A549 (cell line): ENCODE data around the gene SDHB. TPM values are rescaled to one million over a fixed set of nuclear protein-coding genes. Genes with fewer than 3 reads are reported as not detected.

Source experiments
- ATAC-seq, 2 experiments: fragments of 200-7000 bp in 1 of 2; fragments of >200 bp in 1 of 2; cut with Nextera tagmentation in 1 of 2; cut with Tn5 transposase in 1 of 2; 3 replicates each; pipeline versions ENCODE4 v1.8.0 to v1.9.1; 2018 to 2020; ENCODE audit warnings: mild to moderate bottlenecking in 1 of 2, moderate library complexity in 1 of 2
- CTCF ChIA-PET: fragments of 300-600 bp; sonication (Branson Sonifier 250); formaldehyde crosslinking; extraction: SDS; loops from one replicate; lab custom pipeline; 2021; ENCODE audit warnings: antibody characterized with exemption, inconsistent platforms; lab: Yijun Ruan, JAX
- POLR2A ChIA-PET: fragments of 350-600 bp; formaldehyde crosslinking; extraction: SDS; loops from one replicate; lab custom pipeline; 2021; ENCODE audit warnings: antibody characterized with exemption, inconsistent platforms; lab: Yijun Ruan, JAX
- DNase-seq, 2 experiments: peaks; one replicate each; pipeline versions ENCODE4 v3.0.0 to v3.0.0-alpha.2; 2011 to 2016; ENCODE audit warnings: low read depth in 1 of 2, low spot score in 1 of 2
- FAIRE-seq: peaks from 2 replicates; lab custom pipeline; 2011; peaks lifted over from hg19 to GRCh38; lab: Jason Lieb, UNC
- H3K27ac ChIP-seq, 2 experiments: fragments of >200 bp; sonication (Bioruptor Twin); formaldehyde crosslinking; 3 replicates each; pipeline ENCODE4 v1.5.1; 2016 to 2017
- H3K4me1 ChIP-seq: fragments of >200 bp; sonication (Bioruptor Twin); formaldehyde crosslinking; 3 replicates; pipeline ENCODE4 v1.6.1; 2016
- H3K4me2 ChIP-seq: fragments of >200 bp; sonication (Bioruptor Twin); formaldehyde crosslinking; 3 replicates; pipeline ENCODE4 v1.6.1; 2016
- H3K4me3 ChIP-seq: fragments of >200 bp; sonication (Bioruptor Twin); formaldehyde crosslinking; 3 replicates; pipeline ENCODE4 v1.5.1; 2016
- H3K9me3 ChIP-seq: fragments of >200 bp; sonication (Bioruptor Twin); formaldehyde crosslinking; 3 replicates; pipeline ENCODE4 v1.6.1; 2016
- BHLHE40 ChIP-seq: IDR thresholded peaks from 2 replicates; pipeline ENCODE4 v1.6.1; 2012; ENCODE audit warnings: low read depth, low read length, inconsistent platforms
- CBX8 ChIP-seq: fragments of 200-600 bp; sonication (generic); IDR thresholded peaks from 2 replicates; pipeline ENCODE4 v1.6.1; 2016
- CEBPB ChIP-seq, 2 experiments: fragments of >200 bp in 1 of 2; sonication (Bioruptor Twin) in 1 of 2; formaldehyde crosslinking in 1 of 2; IDR thresholded peaks; 2 replicates each; pipeline ENCODE4 v1.6.1; 2012 to 2016
- FOXS1 ChIP-seq: fragments of 250-450 bp; sonication (Bioruptor Pico); IDR thresholded peaks from 2 replicates; pipeline ENCODE4 v1.5.0; 2020; ENCODE audit warnings: mild to moderate bottlenecking, moderate library complexity
- KDM5A ChIP-seq: fragments of 200-600 bp; sonication (generic); IDR thresholded peaks from 2 replicates; pipeline ENCODE4 v1.6.1; 2016; ENCODE audit warnings: antibody characterized with exemption, mild to moderate bottlenecking
- MAFK ChIP-seq: fragments of 450-650 bp; IDR thresholded peaks from 2 replicates; pipeline ENCODE4 v1.6.1; 2014; ENCODE audit not compliant: partially characterized antibody
- NR3C1 ChIP-seq: fragments of >200 bp; sonication (Bioruptor Twin); formaldehyde crosslinking; IDR thresholded peaks from 3 replicates; pipeline ENCODE4 v1.6.1; 2017
- PHF8 ChIP-seq: fragments of 200-600 bp; sonication (generic); IDR thresholded peaks from 2 replicates; pipeline ENCODE4 v1.6.1; 2016; ENCODE audit warnings: low read depth, mild to moderate bottlenecking, antibody characterized with exemption, moderate library complexity, borderline replicate concordance
- RCOR1 ChIP-seq: fragments of 150-350 bp; IDR thresholded peaks from 2 replicates; pipeline ENCODE4 v1.6.1; 2014; ENCODE audit warnings: antibody characterized with exemption, low read length, low read depth
- RNF2 ChIP-seq: fragments of 200-600 bp; sonication (generic); IDR thresholded peaks from 2 replicates; pipeline ENCODE4 v1.6.1; 2016; ENCODE audit warnings: low read depth, mild to moderate bottlenecking, antibody characterized with exemption, moderate library complexity, borderline replicate concordance
- SMC3 ChIP-seq: fragments of >200 bp; sonication (Bioruptor Twin); formaldehyde crosslinking; IDR thresholded peaks from 3 replicates; pipeline ENCODE4 v1.6.1; 2018; ENCODE audit warnings: inconsistent platforms
- TP53 ChIP-seq: fragments of 250-450 bp; sonication (Bioruptor Pico); IDR thresholded peaks from 2 replicates; pipeline ENCODE4 v1.5.0; 2021; ENCODE audit warnings: mild to moderate bottlenecking, moderate library complexity
- ZSCAN20 ChIP-seq: fragments of 250-450 bp; sonication (Bioruptor Pico); IDR thresholded peaks from 2 replicates; pipeline ENCODE4 v1.8.0; 2022; ENCODE audit warnings: mild to moderate bottlenecking, moderate library complexity
- WGBS: methylation state at CpG from one replicate; pipeline ENCODE4 v1.1.6; 2017; ENCODE audit errors: missing lambda C conversion rate; 5-methylcytosine and 5-hydroxymethylcytosine counted together
- polyA plus RNA-seq, 4 experiments: library from polyadenylated mRNA; depleted of rRNA in 3 of 4; stranded (reverse); fragments of >200 nt; fragmentation: RNase III in 1 of 4; extraction: RNeasy Plus Mini Kit Qiagen cat#74134 plus additional on column Dnase treatment in 1 of 4; gene quantifications; 2 replicates in 3 of 4; 3 replicates in 1 of 4; pipeline ENCODE4 v1.2.3, GENCODE V29; 2011 to 2017
- TF ChIP-seq, protein P1 (sequence below): fragments of >200 bp; sonication (Bioruptor Twin); formaldehyde crosslinking; IDR thresholded peaks from 2 replicates; pipeline ENCODE4 v1.6.1; 2016
- TF ChIP-seq, protein P2 (sequence below): fragments of 200-600 bp; sonication (generic); IDR thresholded peaks from 2 replicates; pipeline ENCODE4 v1.6.1; 2016; ENCODE audit warnings: antibody characterized with exemption, mild to moderate bottlenecking, moderate library complexity
- TF ChIP-seq, protein P3 (sequence below): fragments of 450-650 bp; IDR thresholded peaks from 2 replicates; pipeline ENCODE4 v1.6.1; 2014; ENCODE audit warnings: antibody characterized with exemption
- TF ChIP-seq, protein P4 (sequence below): IDR thresholded peaks from 2 replicates; pipeline ENCODE4 v1.6.1; 2012

SDHB gene
- polyA plus RNA-seq, 2 of the 4 experiments (the other 2 are of a cell fraction) = 114 to 262 TPM

DNA sequence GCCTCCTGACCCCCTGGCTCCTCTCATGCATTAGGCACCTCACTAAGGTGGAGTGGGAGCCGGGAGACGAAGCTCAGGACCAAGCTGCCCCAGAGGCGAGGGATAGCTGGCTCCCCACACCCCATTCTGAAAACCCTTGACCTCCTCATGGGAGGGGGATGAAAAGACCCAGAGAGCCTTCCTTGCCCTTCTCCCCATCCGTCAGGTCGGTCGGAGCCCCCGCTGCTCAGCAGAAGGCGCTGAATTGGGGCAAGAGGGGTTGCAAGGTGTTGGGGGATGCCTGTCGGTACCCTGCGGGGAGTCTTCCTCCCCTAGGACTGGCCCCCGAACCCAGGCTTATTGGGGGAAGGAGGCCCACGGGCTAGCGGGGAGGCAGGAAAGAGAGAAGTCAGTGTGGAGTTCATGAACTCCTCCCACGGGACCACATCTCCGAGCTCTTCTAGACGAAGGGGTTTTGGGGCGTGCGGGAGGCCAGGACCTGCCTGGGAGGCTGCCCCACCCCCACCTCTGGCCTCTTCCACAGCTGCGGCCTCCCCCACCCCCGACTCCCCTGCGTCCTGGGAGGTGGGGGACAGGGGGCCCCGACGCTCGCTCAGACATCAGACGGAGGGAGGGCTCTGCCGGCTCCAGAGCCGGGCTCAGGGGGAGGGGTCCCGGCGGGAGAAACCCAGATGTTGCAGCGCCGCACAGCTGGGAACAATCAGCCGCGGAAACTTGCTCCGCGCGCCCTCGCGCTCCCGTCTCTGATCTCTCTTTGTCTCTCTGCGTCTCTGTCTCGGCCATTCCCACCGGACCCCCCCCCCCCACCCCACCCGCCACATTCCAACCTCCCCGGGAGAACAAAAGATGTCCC lies 74.1 kb downstream of the SDHB start:
- Histone ChIP-seq H3K4me1 (no peaks in the 10 kb centered on the region), H3K4me3 (no peak overlapping the region), H3K9me3 (no peaks in the 10 kb centered on the region), H3K4me2 (no peak overlapping the region), H3K27ac (no peak overlapping the region; a peak in 1 of 6 replicates)
- WGBS = 82% methylated on average over 30 of the region's 44 CpGs
- ChIA-PET POLR2A (interaction anchor here (0.6 kb wide), 1 partner anchor 49 kb away, joined by 4 read pairs; no protein-coding TSS in a partner anchor), CTCF (interaction anchor here (0.7 to 2.1 kb wide), 2 partner anchors 19 to 69 kb away, joined by 3 to 8 read pairs; no protein-coding TSS in a partner anchor)
- no peak for FAIRE-seq
- no peak for ATAC-seq
- TF ChIP-seq RNF2 (no peak), KDM5A (no peak), CEBPB (IDR thresholded peaks at IDR 0.05) (no peak), PHF8 (no peak), FOXS1 (CRISPR knock-in tag) (no peak), NR3C1 (no peak), TP53 (CRISPR knock-in tag) (no peak), SMC3 (no peak), MAFK (no peak), BHLHE40 (no peak), ZSCAN20 (CRISPR knock-in tag) (no peak)
- TF ChIP-seq, protein P1, sequence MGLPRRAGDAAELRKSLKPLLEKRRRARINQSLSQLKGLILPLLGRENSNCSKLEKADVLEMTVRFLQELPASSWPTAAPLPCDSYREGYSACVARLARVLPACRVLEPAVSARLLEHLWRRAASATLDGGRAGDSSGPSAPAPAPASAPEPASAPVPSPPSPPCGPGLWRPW = no peak
- TF ChIP-seq, protein P2, sequence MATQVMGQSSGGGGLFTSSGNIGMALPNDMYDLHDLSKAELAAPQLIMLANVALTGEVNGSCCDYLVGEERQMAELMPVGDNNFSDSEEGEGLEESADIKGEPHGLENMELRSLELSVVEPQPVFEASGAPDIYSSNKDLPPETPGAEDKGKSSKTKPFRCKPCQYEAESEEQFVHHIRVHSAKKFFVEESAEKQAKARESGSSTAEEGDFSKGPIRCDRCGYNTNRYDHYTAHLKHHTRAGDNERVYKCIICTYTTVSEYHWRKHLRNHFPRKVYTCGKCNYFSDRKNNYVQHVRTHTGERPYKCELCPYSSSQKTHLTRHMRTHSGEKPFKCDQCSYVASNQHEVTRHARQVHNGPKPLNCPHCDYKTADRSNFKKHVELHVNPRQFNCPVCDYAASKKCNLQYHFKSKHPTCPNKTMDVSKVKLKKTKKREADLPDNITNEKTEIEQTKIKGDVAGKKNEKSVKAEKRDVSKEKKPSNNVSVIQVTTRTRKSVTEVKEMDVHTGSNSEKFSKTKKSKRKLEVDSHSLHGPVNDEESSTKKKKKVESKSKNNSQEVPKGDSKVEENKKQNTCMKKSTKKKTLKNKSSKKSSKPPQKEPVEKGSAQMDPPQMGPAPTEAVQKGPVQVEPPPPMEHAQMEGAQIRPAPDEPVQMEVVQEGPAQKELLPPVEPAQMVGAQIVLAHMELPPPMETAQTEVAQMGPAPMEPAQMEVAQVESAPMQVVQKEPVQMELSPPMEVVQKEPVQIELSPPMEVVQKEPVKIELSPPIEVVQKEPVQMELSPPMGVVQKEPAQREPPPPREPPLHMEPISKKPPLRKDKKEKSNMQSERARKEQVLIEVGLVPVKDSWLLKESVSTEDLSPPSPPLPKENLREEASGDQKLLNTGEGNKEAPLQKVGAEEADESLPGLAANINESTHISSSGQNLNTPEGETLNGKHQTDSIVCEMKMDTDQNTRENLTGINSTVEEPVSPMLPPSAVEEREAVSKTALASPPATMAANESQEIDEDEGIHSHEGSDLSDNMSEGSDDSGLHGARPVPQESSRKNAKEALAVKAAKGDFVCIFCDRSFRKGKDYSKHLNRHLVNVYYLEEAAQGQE = no peak
- TF ChIP-seq, protein P3, sequence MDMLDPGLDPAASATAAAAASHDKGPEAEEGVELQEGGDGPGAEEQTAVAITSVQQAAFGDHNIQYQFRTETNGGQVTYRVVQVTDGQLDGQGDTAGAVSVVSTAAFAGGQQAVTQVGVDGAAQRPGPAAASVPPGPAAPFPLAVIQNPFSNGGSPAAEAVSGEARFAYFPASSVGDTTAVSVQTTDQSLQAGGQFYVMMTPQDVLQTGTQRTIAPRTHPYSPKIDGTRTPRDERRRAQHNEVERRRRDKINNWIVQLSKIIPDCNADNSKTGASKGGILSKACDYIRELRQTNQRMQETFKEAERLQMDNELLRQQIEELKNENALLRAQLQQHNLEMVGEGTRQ = no peak
- no peak for DNase-seq

DNA sequence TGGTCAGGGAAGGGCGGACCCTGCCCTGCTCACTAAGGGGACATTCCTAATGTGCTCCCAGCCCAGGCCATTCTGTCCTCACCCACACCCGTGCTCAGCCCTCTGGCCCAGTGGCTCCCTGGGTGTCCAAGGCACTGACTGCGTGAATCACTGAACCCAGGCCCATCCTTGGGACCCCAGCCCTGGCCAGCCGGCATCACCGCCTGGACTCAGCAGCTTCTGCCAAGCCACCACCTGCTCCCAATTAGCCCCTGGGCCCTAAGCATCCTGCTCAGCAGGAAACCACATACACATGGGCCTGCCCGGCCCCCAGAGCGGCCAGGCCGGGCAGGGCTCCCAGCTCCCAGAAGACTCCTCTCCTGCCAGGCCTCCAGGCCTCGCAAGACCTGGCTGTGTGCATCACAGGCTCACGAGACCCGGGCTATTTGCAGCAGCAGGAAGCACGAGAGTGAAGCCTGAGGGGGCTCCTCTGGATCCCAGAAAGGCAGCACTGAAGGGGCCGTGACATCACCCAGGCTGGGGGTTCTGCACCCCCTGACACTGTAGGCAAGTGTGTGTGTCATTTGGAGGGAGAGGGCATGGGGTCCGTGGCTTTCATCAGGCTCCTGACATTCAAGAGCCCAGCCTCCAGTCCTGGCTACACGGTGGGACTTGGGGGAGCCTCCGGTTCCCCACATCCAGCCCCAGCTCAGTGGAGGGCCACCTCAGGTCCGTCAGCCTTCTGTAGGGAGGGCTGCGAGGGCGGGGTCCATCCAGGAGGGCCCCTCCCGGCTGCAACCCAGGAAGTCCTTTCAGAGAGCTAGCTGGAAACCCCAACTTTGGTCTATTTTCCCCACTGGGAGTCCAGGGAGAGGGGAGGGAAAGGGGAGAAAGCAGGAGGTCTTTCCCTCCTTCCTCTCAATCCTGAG lies 75.0 kb downstream of the SDHB start:
- 0 out of 6 replicates have a peak overlapping the region, but pooled peaks of 1 of the 2 experiments have one; percentile 26 for H3K27ac ChIP-seq
- FAIRE-seq = no peak
- no peaks in the 10 kb centered on the region for H3K4me1 ChIP-seq
- H3K4me2 ChIP-seq = no peak overlapping the region
- H3K4me3 ChIP-seq = no peak overlapping the region
- no peaks in the 10 kb centered on the region for H3K9me3 ChIP-seq
- TF ChIP-seq RCOR1 (no peak), CEBPB (IDR thresholded peaks at IDR 0.05) (no peak), CBX8 (no peak)
- TF ChIP-seq, protein P4, sequence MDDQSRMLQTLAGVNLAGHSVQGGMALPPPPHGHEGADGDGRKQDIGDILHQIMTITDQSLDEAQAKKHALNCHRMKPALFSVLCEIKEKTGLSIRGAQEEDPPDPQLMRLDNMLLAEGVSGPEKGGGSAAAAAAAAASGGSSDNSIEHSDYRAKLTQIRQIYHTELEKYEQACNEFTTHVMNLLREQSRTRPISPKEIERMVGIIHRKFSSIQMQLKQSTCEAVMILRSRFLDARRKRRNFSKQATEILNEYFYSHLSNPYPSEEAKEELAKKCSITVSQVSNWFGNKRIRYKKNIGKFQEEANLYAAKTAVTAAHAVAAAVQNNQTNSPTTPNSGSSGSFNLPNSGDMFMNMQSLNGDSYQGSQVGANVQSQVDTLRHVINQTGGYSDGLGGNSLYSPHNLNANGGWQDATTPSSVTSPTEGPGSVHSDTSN = no peak
- TF ChIP-seq, all 56 proteins: peak for 0
- ChIA-PET CTCF (interaction anchor here (0.6 to 1.2 kb wide), 5 partner anchors 12 to 70 kb away, joined by 3 to 4 read pairs (median 3); no protein-coding TSS in a partner anchor), POLR2A (interaction anchor here (0.6 kb wide), 1 partner anchor 50 kb away, joined by 4 read pairs; no protein-coding TSS in a partner anchor)
- WGBS = 68% methylated on average over 8 of the region's 20 CpGs
- ATAC-seq (peak in 1 of 2 experiments; percentile 9; a peak in 1 of 6 replicates), DNase-seq (no peak)
